Mucosa of descending colon (tissue), 3 donors: ENCODE measurements around the gene ZNF366. TPM values are rescaled to one million over a fixed set of nuclear protein-coding genes. Genes with fewer than 3 reads are reported as not detected.

Source experiments
- ATAC-seq: fragments of 200-7000 bp; cut with Tn5 transposase; one replicate; pipeline ENCODE4 v1.9.1; 2020; ENCODE audit warnings: mild to moderate bottlenecking, moderate library complexity
- DNase-seq, 3 donors: peaks; one replicate each; pipeline ENCODE4 v3.0.0-alpha.2; 2020
- H3K36me3 ChIP-seq: fragments of 200-600 bp; one replicate; pipeline ENCODE4 v1.8.0; 2021; ENCODE audit warnings: low read depth, mild to moderate bottlenecking
- H3K4me1 ChIP-seq: fragments of 200-600 bp; one replicate; pipeline ENCODE4 v1.8.0; 2021; ENCODE audit warnings: low read depth, mild to moderate bottlenecking
- H3K4me3 ChIP-seq: fragments of 200-600 bp; one replicate; pipeline ENCODE4 v1.8.0; 2021; ENCODE audit warnings: mild to moderate bottlenecking
- H3K9me3 ChIP-seq: fragments of 200-600 bp; one replicate; pipeline ENCODE4 v1.8.0; 2021; ENCODE audit warnings: mild to moderate bottlenecking
- intact Hi-C, 2 donors: fragments of 100-400 bp; cut with DNase I in 1 of 2; cut with micrococcal nuclease in 1 of 2; formaldehyde crosslinking; loops; one replicate each; pipeline versions ENCODE4 v1.11.0 to v1.11.1; 2022; cut with DNase I, micrococcal nuclease
- total RNA-seq, 3 donors: library from RNA; stranded (reverse); fragmentation: NEBNext Ultra II Directional in 2 of 3; extraction: Animal tissue kit (Norgen Biotek cat#: 25700) in 2 of 3; gene quantifications; one replicate each; pipeline versions ENCODE4 v1.2.1 to v1.2.4, GENCODE V29; 2021 to 2023
- TF ChIP-seq, protein P1 (sequence below): fragments of 200-600 bp; IDR thresholded peaks from one replicate; pipeline ENCODE4 v1.8.0; 2022; ENCODE audit warnings: antibody characterized with exemption, mild to moderate bottlenecking
- donor health status: DM: no; HTN: no; CAD: no; lungs with moderate emphysema.
- donor health status: DM: no; HTN: no; CAD: no.
- donor health status: DM: no; HTN: yes; CAD: no.

ZNF366 gene
- total RNA-seq, 3 donors from 2014 or later: 0.96 to 1.6 (median 1.6) TPM

DNA sequence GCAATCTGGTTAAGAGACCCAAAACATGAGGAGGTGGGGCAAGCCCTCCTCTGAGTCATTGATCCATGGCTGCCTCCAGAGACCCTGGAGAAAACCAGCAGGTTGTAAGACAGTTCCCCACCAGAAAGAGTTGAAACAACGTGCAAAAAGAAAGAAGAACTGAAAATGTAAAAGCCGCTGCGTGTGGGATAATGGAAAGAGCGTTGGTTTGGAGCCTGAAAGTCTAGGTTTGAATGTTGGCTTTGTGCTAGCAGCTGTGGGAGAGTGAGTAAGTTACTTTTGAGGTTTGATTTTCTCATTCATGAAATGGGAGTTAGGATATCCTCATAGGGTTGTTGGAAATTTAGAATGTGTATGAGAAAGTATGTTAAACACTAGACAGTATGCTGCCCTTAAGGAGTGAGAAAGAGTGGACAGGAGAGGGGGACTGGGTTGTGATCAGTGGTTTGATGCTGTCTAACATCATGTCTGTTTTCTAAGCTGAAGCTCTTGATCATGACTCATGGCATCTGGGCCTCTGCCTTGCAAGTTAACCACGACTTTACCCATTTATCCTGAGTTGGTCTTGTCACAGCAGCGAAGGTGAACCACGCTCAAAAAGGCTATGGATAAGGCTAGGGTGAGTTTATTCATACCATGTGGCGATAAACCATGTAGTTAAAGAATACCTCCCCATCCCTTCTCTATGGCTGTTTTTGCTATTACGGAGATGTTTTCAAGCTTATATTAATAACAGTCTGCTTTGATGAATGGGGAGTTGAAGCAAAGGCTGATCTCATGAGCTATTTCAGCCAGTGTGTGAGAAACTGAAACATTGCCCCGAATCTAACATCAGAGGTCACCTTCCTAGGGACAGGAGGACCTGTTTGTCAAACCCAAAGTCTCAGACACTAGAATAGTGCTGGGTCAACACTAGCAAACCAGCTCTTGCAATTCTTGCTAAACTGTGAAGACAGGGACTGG lies 41.3 kb downstream of the ZNF366 start:
- TF ChIP-seq, protein P1, sequence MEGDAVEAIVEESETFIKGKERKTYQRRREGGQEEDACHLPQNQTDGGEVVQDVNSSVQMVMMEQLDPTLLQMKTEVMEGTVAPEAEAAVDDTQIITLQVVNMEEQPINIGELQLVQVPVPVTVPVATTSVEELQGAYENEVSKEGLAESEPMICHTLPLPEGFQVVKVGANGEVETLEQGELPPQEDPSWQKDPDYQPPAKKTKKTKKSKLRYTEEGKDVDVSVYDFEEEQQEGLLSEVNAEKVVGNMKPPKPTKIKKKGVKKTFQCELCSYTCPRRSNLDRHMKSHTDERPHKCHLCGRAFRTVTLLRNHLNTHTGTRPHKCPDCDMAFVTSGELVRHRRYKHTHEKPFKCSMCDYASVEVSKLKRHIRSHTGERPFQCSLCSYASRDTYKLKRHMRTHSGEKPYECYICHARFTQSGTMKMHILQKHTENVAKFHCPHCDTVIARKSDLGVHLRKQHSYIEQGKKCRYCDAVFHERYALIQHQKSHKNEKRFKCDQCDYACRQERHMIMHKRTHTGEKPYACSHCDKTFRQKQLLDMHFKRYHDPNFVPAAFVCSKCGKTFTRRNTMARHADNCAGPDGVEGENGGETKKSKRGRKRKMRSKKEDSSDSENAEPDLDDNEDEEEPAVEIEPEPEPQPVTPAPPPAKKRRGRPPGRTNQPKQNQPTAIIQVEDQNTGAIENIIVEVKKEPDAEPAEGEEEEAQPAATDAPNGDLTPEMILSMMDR: no peak
- DNase-seq: no peak
- intact Hi-C loops: no loop called here
- no peak overlapping the region for H3K4me3 ChIP-seq
- H3K36me3 ChIP-seq: no peaks in the 10 kb centered on the region
- H3K9me3 ChIP-seq: no peaks in the 10 kb centered on the region
- no peaks in the 10 kb centered on the region for H3K4me1 ChIP-seq
- ATAC-seq: no peak

DNA sequence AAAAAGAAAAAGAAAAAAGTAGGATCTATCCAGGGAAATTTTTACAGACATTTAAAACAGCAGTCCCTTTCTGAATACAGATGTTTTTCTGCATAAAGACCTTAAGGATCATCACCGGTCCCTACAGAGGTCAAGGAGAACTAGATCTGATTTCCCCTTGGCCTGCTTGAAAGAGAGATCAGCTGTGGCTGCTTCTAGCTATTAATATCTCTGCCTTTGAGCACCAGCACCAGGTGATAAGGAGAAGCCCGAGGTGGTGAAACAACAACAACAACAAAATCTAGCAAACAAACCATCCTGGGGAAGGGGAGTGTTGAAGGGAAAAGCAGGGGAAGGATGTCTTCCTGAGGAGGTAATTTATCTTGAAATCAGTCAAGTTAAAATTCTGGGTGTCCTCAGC lies 42.1 kb downstream of the ZNF366 start:
- Histone ChIP-seq H3K36me3 (no peaks in the 10 kb centered on the region), H3K4me1 (no peaks in the 10 kb centered on the region), H3K9me3 (no peaks in the 10 kb centered on the region), H3K4me3 (no peak overlapping the region)
- intact Hi-C loops: no loop called here
- DNase-seq (no peak), ATAC-seq (no peak)
- TF ChIP-seq, protein P1: no peak

DNA sequence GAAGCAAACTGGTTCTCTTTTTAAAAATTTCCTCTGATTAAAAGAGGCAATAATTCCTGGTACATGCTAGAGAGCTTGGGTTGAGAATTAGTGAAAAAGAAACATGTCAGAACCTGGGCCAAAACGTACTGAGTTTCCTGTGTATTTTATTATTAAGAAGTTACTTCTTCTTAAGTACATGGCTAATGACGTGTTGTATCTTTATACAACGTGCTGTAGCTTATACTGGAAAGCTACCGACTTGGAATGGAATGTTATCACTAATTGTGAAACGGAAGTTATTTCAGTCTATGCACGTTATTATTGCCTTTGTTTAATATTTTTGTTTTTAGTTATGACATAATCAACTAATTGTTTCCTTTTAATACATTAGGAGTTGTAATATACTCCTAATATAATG lies 43.1 kb downstream of the ZNF366 start:
- Histone ChIP-seq H3K4me1 (peaks cover 2% of the 10 kb centered on the region), H3K36me3 (no peaks in the 10 kb centered on the region), H3K4me3 (no peak overlapping the region), H3K9me3 (no peaks in the 10 kb centered on the region)
- DNase-seq (no peak), ATAC-seq (no peak)
- TF ChIP-seq, protein P1: no peak
- intact Hi-C loops: no loop called here

DNA sequence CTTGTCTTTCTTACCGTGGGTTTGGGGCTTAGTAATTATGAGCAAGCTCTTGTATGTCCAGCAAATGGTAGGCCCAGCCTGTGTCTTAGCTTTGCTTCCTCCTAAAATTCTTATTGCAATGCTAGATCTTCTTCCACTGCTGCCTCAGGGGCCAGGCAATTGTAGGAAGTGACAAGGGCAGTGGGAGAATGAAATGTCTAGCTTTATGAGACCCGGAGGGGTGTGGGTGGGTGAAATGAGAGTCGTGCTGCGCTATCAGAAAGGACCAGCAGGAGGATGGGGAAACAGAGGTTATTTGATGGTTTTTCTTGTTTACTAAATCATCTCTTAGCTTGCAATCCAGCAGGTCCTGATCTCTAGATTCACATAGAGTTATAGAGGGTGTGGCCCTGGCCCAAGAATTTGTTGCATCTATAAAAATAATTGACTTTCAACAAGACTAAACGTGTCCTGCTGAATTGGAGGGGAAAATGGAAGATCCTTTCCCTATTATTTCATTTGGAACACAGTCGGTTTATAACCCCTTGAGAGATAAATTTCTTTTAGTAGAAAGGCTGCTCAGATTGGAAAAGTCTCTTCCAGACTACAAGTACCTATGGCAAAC lies 43.7 kb downstream of the ZNF366 start:
- H3K9me3 ChIP-seq: no peaks in the 10 kb centered on the region
- no peak overlapping the region for H3K4me3 ChIP-seq
- no peak for DNase-seq
- TF ChIP-seq, protein P1: no peak
- H3K4me1 ChIP-seq: peaks cover 5% of the 10 kb centered on the region
- no peaks in the 10 kb centered on the region for H3K36me3 ChIP-seq
- no peak for ATAC-seq
- intact Hi-C loops: no loop called here

DNA sequence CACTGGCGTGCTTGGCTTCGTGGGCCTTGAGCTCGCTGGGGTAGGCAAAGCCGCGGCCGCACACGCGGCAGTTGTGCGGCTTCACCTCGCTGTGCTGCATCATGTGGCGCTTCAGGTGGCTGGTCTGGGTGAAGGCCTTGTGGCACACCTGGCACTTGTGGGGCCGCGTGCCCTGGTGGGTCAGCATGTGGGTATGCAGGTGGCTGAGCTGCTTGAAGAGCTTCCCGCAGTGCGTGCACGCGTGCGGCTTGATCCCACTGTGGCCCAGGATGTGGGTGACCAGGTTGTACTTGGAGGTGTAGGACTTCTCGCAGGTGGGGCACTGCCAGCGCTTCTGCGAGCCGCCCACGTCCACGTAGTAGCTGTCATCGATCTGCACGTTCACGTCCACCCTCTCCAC lies 46.8 kb downstream of the ZNF366 start:
- H3K36me3 ChIP-seq: no peaks in the 10 kb centered on the region
- H3K4me1 ChIP-seq: peaks cover 5% of the 10 kb centered on the region
- intact Hi-C loops: no loop called here
- no peaks in the 10 kb centered on the region for H3K9me3 ChIP-seq
- no peak for ATAC-seq
- no peak for DNase-seq
- no peak overlapping the region for H3K4me3 ChIP-seq
- TF ChIP-seq, protein P1: no peak
